ENCODE results near the gene CWH43.
"Not testable (repeated sequence)": the region's sequence is repeated elsewhere in the genome, so short reads cannot be mapped to it uniquely, and the experiment has no call there.

Gene CWH43

DNA sequence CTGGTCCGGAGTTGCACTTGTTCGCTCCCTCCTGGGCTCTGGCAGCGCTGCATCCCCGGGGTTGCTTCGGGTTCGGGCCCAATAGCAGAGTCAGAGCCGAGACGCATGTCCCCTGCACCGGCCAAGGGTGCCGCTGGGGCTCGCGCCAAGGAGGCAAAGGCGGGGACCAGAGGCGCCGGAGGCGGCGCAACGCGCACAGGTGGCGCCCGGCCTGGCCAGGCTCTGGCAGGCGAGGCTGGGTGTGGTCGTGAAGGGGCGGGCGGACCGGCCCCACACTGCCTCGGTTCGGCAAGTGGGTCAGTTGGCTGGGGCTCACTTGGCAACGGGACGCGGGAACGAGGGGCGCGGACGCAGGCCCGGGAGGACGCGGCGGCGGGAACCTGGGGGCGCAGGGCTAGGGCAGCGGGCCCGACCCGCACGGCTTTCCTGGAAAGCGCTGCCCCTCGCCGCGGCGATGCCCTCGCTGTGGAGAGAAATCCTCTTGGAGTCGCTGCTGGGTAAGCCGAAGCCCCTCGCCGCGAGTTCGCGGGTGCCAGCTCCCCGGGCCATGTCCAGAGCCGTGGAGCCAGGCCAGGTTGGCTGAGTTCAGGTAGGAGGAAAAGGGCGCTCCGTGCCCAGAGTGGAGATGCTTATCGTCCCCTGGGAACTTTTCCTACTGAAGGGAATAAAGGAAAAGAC is at the start of gene CWH43:
Gene CWH43, plus strand, starts transcription at position 300 of the 678 bp plus-strand sequence. Its CDS starts 155 bp downstream, at position 455.
- DNase-seq: no peak

DNA sequence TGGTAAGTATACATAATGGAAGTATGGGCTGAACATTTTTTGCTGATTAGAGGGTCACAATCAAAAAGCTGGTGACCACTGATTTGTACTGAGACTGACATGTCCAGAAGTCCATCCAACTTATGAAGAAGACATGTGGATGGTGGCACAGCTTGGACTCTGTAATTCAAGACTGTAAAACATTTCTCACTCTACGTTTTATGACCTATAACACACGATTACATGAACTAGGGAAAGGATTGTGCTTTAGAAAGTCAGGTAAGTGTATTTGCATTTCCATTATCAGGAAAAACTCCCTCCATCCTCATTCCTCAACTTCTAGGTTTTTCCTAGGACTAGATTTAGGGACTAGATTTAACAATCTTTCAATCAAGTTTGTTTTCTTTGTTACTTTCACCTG is 49.0 kb upstream of the CWH43 start:
- no peak for DNase-seq

DNA sequence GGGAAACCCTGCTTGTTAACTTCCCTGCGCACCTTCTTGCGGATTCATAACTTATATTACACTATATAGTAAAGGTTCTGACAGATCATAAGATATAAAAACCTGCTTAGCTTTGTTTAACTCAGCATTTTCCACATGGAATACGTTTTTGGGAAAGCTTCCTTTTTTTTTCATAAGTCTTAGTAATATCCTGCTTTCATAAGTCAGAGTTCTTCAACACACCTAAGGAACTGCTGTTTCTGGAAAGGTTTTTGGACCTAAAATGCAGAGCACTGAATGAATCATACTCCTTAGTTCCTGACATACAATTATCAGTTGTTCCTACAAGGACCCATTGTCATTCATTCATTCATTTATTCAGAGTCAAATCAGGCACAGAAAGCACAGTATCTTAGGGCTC is 47.2 kb upstream of the CWH43 start:
- no peak for DNase-seq

DNA sequence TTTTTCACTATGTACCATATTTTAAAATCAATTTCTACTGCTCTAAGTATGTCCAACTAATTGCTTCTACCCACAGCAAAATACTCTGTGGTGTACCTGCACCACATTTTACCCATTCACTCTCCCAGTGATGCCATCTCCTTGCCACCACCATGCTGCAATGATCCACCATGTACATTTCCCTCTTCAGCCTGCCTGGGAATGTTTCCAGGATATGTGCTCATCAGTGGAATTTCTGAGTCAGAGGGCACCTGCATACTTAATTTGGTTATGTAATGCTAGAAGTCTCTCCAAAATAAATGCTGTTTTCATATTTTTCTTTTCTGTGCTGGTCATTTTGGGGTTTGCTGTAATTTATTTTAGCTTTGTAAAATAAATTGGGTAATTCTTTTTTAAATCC is 46.3 kb upstream of the CWH43 start:
- no peak for DNase-seq

DNA sequence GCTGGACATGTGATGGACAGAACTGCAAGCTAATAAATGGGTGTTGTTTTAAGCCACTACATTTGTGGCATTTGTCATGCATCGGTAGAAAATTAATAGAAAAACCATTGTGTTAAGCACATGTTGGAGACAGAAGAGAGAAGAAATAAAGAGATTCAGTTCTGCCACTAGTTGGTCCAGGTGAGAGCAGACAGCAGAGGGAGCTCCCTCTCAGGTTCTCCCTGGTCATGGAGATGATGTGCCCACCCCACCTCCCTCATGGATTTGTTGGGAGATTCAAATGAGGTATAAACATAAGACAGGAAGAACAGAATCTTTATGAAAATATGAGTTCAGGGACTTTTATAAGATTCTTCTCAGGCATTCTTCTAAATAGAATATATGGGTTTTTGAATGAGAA is 42.7 kb upstream of the CWH43 start:
- no peak for DNase-seq

DNA sequence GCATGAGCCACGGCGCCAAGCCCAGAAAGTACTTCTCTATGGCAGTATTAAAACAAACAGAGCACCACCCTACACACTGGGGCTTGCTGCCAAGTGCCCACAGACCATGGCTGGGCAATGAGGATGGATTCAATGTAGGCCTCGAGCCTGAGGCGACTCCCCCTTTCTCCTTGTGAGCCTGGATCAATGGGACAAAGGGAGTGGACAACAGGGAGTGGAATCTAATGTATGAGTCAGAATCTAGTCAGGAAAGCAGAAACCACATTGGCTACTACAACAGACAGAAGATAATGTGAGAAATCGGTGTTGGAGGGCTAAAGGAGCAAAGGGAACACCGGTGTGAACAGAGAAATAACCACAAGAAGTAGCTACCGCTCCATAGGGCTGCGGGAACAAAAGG is 41.8 kb upstream of the CWH43 start:
- no peak for DNase-seq

DNA sequence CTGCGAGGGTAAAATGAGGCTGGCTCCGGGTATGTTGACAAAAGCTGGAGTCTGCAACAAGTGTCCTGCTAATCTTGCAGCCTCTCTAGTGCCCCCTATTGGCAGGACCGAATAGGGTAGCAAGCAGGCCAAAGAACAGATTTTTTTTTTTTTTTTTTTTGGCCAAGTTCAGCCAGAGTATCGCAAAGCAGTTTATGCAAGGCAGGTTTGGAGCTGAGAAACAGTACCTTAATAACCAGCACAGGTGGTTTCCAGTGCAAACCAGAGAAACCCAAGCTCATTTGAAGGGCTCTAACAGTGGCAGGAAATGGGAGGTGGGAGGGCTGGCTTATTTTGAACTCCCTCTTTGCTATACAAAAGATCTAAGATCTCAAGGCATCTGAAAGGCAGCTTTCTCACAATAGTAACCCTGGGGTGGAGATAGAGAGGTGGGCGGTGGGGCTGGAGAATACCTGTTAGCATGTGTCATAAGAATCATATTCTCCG is 41.3 kb upstream of the CWH43 start:
- peak; percentile 23 for DNase-seq

DNA sequence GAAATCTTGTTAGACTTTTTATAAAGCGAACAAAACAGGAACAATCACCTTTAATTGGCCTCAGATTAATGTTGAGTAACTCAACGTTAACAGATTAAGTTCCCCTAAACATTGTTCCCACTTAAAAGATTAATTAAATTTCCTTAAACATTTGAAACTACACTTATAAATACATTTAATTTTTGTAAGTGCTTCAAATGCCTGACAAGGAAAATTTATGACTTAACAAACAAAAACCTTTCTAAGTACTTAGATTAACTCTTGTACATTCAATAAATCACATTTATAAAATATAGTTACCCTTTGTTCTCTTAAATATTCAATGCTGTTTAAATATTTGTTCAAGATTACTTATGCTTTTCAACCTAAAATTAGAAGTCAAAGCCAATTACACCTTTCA is 40.1 kb upstream of the CWH43 start:
- no peak for DNase-seq

DNA sequence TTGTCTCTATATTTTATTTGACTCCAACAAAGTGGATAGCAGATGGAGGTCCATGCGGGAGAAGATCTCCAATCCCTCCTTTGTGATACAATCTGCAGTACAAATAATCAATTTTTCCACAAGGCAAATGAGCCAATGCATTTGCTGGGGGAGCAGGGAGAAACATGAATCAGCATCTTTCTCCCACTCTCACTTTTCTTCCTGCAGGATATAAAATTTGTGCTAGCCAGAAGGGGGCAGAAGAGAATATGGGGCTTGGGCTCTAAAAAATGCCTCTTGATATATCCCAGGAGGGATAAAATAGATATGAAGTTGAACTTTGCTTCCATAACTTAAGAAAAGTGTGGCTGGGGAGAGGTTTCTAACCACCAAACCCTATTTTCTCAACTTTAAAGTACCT is 38.3 kb upstream of the CWH43 start:
- DNase-seq: no peak

DNA sequence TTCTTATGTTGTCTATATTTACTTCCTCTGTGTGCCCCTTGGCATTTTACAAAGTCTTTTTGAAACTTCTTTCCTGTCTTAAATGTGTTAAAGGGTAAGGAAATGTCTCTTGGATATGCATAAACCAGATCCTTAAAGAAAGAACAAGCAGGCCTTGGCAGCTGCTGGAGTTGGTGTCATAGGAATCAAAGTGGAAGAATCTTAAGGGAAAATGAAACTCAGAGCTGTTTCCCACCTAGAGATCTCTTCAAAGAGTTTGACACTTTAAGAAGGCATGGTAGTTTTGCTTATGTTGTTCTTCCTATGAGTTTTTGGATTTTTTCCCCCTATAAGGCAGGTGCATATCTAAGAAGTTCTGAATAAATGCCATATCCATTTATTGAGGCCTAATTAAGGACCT is 37.0 kb upstream of the CWH43 start:
- DNase-seq: no peak

DNA sequence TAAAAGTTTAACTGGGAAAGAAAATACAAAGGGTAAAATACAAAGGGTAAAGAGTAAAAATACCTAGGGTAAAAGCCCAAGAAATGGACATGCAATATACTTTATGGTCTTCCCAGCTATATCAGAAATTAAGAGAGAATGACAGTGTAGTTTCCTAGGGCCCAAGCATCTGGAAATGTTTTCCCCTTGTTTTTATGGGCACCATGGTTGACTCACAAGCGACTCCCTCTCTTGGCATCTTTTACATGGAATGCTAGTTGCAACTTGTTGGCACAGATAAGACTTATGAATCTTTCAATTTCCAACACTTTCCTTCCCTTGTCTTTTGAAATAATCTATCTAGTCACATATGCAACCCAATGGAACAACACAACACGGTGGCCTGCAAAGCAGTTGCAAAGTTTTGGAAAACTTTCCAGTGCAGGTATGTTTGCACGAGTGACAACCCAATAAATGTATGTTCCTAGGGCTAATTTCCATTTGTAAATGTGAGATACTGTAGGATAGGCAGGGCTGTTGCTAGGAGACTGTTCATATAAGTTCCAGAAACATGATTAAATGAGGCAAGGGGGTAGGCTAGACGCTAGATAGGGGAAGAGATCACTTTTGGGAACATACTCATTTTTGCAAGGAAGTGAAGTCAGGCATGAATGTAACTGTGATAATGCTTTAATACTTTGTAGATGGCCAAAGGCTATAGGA is 36.4 kb upstream of the CWH43 start:
- DNase-seq: no peak

DNA sequence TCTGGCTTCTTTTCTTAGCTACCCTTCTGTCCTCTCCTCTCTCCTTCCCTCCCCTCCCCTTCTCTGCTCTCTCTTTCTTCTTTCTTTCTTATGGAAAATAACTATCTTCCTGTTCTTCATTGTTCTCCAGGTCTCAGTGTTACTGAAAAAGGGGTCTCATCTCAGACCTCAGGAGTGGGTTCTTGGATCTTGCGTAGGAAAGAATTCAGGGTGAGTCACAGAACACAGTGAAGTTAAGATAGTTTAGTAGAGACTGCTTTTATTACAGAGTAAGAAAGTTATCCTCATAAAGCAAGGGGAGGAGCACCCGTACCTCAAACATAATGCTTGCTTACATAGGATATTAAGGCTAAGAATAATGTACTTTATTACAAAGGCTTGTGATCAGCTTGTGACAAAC is 31.8 kb upstream of the CWH43 start:
- no peak for DNase-seq

DNA sequence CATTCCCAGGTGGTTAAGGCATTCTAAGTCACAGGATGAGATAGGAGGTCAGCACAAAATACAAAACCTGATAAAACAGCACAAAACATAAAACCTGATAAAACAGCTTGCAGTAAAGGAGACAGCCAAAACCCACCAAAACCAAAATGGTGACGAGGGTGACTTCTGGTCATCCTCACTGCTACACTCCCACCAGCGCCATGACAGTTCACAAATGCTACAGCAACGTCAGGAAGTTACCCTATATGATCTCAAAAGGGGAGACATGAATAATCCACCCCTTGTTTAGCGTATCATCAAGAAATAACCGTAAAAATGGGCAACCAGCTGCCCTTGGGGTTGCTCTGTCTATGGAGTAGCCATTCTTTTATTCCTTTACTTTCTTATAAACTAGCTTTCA is 28.7 kb upstream of the CWH43 start:
- not testable (repeated sequence) for DNase-seq

DNA sequence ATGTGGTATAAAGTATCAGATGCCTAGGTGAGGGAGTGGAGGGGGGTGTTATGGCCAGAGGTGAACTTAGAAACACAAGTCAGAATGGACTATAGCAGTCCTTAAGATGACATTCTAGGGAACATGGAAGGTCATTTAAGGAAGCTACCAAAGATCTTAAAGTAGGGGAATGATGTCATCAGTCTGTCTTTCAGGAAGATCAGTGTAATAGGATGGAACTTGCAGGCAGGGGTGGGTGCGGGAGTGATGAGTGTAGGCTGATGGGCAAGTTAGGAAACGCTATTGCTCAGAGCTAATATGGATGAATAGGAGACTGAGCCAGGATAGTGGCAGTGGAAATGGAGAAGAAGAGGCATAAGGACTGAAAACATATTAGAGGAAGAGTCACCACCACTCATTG is 27.5 kb upstream of the CWH43 start:
- DNase-seq: no peak

DNA sequence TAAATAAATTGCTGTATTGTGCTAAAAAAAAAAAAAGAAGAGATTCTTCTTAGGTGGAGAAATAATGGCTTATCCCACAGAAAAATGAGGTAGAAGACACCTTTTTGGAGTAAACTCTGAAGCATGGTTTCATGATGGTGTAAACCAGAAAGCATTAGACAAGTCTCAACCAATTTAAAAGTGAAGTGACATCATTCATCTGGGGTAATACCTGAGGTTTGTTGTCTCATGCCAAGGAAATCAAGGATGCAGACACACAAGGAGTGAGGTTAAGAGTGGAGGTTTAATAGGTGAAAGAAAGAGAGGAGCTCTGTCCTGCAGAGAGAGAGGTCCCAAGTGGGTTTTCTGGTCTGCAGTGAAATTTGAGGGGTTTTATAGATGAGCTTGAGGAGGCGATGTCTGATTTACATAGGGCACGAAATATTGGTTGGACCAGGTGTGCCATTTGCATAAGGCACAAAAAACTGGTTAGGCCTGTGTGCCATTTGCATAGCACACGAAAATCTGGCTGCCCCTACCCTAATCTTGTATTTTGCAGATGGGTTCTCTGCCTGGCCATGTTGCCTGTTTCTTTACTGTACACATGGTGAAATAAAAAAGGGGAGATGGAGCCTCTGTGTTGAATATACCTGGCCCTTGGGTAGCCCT is 25.0 kb upstream of the CWH43 start:
- no peak for DNase-seq

DNA sequence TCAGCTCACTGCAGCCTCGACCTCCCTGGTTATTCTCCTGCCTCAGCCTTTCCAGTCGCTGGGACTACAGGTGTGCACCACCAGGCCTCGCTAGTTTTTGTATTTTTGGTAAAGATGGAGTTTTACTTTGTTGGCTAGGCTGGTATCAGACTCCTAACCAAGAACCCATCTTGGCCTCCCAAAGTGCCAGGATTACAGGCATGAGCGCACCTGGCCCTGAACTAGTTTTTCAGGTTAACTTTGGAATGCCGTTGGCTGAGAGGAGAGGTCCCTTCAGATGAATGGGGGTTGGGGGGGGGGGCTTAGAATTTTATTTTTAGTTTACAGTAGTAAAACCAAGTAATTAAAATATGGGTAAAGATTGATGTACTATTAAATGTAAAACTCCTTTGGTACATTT is 23.4 kb upstream of the CWH43 start:
- no peak for DNase-seq

DNA sequence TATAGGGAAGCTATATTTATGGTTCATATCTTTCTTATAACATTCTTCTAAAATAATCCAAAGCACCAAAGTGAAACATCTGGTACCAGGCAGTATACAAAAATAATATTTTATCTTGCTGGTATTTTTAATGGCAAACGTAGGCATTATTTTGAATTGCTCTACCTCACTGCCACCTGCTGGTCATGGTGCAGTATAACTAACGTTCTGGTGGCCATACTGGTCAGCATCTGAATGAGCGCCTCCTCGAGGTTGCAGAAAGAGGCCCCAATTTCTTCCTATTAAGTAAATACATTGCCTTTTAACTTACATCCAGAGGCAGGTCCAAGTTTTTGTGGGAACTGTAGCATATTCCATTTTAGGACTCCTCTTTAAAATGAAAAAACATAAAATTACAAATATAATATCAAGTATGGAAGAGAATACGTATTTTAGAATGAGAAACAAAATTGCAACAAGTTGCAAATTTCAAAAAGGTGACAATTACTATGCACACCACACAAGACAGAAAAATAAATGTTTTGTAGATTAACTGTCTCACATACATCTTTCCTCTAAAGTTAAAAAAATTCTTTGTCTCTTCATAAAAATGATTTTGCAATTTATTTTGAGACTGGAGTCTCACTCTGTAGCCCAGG is 22.9 kb upstream of the CWH43 start:
- DNase-seq: peak; percentile 53

DNA sequence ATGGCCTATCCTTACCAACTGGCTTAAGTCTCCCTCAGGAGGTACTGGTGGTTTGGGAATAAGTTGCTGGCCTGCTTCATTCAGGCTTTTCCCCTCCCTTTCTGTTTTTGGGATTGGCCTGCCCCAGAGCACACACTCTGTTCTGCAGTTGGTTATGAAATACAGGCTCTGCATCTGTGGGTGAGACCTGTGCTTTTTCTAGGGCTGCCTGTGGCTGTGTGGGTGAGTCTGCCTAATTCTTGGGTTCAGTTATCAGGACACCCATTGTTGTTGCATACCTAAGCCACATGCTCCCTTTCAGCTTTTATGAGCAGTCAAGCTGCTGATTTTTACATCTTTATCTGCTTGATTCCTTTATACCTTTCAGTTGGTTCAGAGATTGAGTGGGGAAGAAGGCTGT is 19.0 kb upstream of the CWH43 start:
- DNase-seq: no peak

DNA sequence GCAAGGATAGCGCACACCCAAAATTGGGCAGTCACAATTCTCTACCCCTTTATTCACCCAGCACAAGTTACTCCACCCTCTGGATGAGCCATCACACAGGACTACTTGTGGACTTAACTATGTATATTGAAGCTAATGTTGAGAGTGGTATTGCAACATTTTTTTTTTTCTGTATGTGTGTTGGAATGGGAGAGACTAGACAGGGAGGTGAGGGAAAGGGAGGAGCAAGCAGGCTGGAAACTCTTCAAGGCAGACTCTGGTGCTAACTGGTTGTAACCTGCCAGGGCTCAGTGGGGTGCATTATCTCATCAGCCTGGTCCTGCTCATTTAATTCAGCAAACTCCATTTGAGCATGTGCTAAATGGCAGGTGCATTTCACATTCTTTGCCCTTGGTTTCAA is 18.4 kb upstream of the CWH43 start:
- no peak for DNase-seq

DNA sequence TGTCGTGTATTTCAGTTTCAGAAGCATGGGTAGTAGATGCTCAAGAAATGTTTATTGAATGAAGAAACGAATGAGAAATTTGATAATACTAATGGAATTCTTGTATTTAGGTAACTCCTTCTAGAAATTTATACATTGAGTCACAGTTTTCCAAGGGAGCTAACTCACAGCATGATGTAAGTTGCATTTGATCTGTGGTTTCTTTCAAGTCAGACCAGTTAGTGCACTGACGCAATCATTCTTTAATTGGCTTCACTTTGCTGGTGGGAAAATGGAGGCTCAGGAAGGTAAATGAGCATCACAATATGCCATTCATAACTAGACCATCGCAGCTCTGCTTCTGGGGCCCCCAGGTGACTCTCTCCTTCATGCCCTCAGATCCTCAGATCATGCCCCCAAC is 17.3 kb upstream of the CWH43 start:
- DNase-seq: no peak

DNA sequence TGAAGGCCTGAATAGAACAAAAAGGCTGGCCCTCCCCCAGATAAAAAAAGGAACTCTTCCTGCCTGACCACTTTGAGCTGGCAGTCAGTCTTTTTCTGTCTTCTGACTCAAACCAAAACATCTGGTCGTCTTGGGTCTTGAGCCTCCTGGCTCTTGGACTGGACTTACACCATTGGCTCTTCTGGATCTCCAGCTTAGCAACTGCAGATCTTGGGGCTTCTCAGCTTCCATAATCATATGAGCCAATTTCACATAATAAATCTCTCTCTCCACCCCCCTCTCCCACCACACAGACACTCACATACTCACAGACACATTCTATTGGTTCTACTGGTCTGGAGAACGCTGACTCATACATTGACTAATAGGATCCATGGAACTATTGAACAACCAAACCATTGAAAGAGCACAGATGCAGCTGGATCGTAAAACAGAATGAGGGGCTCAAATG is 15.6 kb upstream of the CWH43 start:
- no peak for DNase-seq

DNA sequence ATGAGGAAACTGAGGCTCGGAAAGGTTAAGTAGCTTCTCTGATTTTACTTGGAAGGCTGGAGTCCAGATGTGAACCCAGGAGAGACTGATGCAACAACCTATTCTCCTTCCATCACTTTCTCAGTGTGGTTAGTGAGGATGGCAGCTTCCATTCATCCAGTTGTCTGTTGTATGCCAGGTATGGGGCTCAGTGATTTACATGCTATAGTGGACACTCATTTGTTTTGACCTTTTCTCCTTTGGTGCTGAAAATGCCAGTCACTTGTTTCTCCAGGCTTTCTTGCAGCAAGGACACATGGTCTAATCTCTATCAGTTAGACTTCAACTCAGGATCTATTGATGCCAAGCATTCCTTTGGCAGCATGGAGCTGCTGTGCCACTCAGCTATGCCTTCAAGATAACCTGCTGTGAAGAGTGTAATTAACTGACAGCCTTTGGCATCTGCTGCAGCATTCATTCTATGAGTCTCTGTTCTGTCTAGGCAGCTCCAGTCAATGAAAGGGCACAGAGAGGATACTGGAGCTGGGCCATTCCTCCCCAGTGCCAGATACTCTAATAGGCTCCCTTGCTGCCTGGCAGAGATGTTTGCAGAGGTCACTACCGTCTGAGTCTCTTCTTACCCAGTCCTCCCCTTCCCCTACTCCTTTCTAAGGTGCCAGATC is 11.0 kb upstream of the CWH43 start:
- DNase-seq: no peak

DNA sequence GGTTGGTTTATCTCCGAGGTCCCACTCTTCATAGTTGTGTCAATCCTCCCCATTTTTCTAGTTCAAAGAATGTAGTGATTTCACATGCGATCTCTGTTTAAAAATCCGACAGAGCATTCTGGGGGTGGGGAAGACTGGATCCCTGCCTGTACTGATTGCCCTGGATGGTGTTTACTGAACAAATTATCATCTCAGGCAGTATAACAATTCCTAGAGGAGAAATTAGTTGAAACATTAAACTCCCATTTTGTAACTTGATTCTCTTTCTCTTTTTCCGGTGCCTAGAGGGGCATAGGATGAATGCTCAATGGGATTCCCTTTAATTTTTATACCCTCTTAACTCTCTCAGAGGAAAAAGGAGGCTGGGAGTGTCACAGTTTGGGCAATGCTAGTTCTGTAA is 10.0 kb upstream of the CWH43 start:
- no peak for DNase-seq
